Endothelial cell of umbilical vein (primary cell): ENCODE data around the gene GLRX. TPM values are rescaled to one million over a fixed set of nuclear protein-coding genes. Genes with fewer than 3 reads are reported as not detected.

Experiments
- BruUV-seq: library from RNA; stranded (reverse); fragments of 400-500 nt; replicated peaks from 2 replicates; lab custom pipeline; 2021; lab: Mats Ljungman, UMichigan
- CTCF ChIA-PET: fragments of 300-600, 350-600 bp; sonication (Branson Sonifier 250); formaldehyde crosslinking; loops from one replicate; lab custom pipeline; 2021; ENCODE audit warnings: antibody characterized with exemption, inconsistent platforms; lab: Charles Lee
- POLR2A ChIA-PET: fragments of 300-600, 350-600 bp; sonication (Branson Sonifier 250); formaldehyde crosslinking; loops from one replicate; lab custom pipeline; 2021; ENCODE audit warnings: antibody characterized with exemption, inconsistent platforms; lab: Charles Lee
- DNase-seq: peaks from one replicate; pipeline ENCODE4 v3.0.0-alpha.2; 2011; ENCODE audit warnings: low read depth, low spot score
- FAIRE-seq: peaks from 2 replicates; lab custom pipeline; 2011; peaks lifted over from hg19 to GRCh38; lab: Jason Lieb, UNC
- H2AFZ ChIP-seq: 2 replicates; pipeline ENCODE4 v1.6.0; 2012; ENCODE audit warnings: low read depth, low read length, control low read depth, inconsistent platforms
- H3K27ac ChIP-seq: 2 replicates; pipeline ENCODE4 v1.5.1; 2011; ENCODE audit warnings: low read depth, mild to moderate bottlenecking, control low read depth, low read length, moderate library complexity; ENCODE audit not compliant: insufficient read depth
- H3K27me3 ChIP-seq, 2 experiments: 2 replicates each; pipeline versions ENCODE4 v1.6.0 to v1.6.1; 2011; ENCODE audit warnings: low read length in 2 of 2, mixed read lengths in 1 of 2; ENCODE audit not compliant: control insufficient read depth in 2 of 2, insufficient read depth in 2 of 2
- H3K36me3 ChIP-seq, 2 experiments: 2 replicates in 1 of 2; 3 replicates in 1 of 2; pipeline ENCODE4 v1.5.1; 2011; ENCODE audit warnings: low read length in 2 of 2, mild to moderate bottlenecking in 1 of 2, moderate library complexity in 1 of 2; ENCODE audit not compliant: control insufficient read depth in 2 of 2, insufficient read depth in 2 of 2; ENCODE audit errors: extremely low read depth in 1 of 2
- H3K4me1 ChIP-seq: 3 replicates; pipeline ENCODE4 v1.5.1; 2011; ENCODE audit warnings: mild to moderate bottlenecking, low read length; ENCODE audit not compliant: control insufficient read depth, insufficient read depth; ENCODE audit errors: extremely low read depth
- H3K4me2 ChIP-seq: 2 replicates; pipeline ENCODE4 v1.6.1; 2011; ENCODE audit warnings: low read length, control low read depth, mixed read lengths; ENCODE audit not compliant: insufficient read depth
- H3K4me3 ChIP-seq, 3 experiments: fragments of 200-600 bp in 1 of 3; sonication (generic), shearing (Covaris generic) in 1 of 3; replicated peaks in 1 of 3; 2 replicates each; pipeline ENCODE4 v1.5.1; 2011 to 2016; ENCODE audit warnings: control low read depth in 3 of 3, low read length in 3 of 3, mild to moderate bottlenecking in 2 of 3, inconsistent platforms in 1 of 3, low read depth in 1 of 3, moderate library complexity in 1 of 3; ENCODE audit not compliant: insufficient read depth in 1 of 3
- H3K79me2 ChIP-seq: 2 replicates; pipeline ENCODE4 v1.6.0; 2012; ENCODE audit warnings: low read length, inconsistent platforms; ENCODE audit not compliant: control insufficient read depth, insufficient read depth
- H3K9ac ChIP-seq: replicated peaks from 2 replicates; pipeline ENCODE3; 2011; ENCODE audit warnings: low read length, control low read depth; ENCODE audit not compliant: insufficient read depth; ENCODE audit errors: extremely low read depth
- H3K9me1 ChIP-seq: replicated peaks from 3 replicates; pipeline ENCODE4 v1.6.0; 2011; ENCODE audit warnings: mild to moderate bottlenecking, low read length; ENCODE audit not compliant: control insufficient read depth, insufficient read depth; ENCODE audit errors: extremely low read depth
- H3K9me3 ChIP-seq: replicated peaks from 2 replicates; pipeline ENCODE4 v1.5.1; 2012; ENCODE audit warnings: low read length, inconsistent platforms; ENCODE audit not compliant: control insufficient read depth, insufficient read depth
- H4K20me1 ChIP-seq: replicated peaks from 2 replicates; pipeline ENCODE3; 2011; ENCODE audit warnings: mild to moderate bottlenecking, low read length; ENCODE audit not compliant: control insufficient read depth, insufficient read depth; ENCODE audit errors: extremely low read depth
- EZH2 ChIP-seq: IDR thresholded peaks from 2 replicates; pipeline ENCODE4 v1.6.1; 2012; ENCODE audit warnings: borderline replicate concordance, low read depth, mild to moderate bottlenecking, moderate library complexity, low read length, inconsistent platforms; ENCODE audit not compliant: severe bottlenecking
- FOS ChIP-seq: IDR thresholded peaks from 2 replicates; pipeline ENCODE4 v1.6.1; 2011; ENCODE audit warnings: mild to moderate bottlenecking, low read length, moderate library complexity, borderline replicate concordance; ENCODE audit not compliant: insufficient read depth
- GATA2 ChIP-seq: IDR thresholded peaks from 2 replicates; pipeline ENCODE4 v1.7.0; 2011; ENCODE audit warnings: low read depth, mild to moderate bottlenecking, moderate library complexity, mixed read lengths, low read length; ENCODE audit not compliant: insufficient read length, insufficient read depth
- JUN ChIP-seq: IDR thresholded peaks from 2 replicates; pipeline ENCODE4 v1.6.1; 2011; ENCODE audit warnings: borderline replicate concordance, low read depth; ENCODE audit not compliant: insufficient read length, insufficient read depth
- MYC ChIP-seq: IDR thresholded peaks from one replicate; pipeline ENCODE4 v1.6.1; 2011; ENCODE audit warnings: mild to moderate bottlenecking, low read depth, low read length
- POLR2A ChIP-seq: IDR thresholded peaks from 2 replicates; pipeline ENCODE4 v1.6.1; 2012; ENCODE audit warnings: low read depth, mild to moderate bottlenecking, control low read depth, low read length
- POLR2AphosphoS5 ChIP-seq: IDR thresholded peaks from 2 replicates; pipeline ENCODE4 v1.6.1; 2012; ENCODE audit warnings: low read depth, mild to moderate bottlenecking, control low read depth, low read length, moderate library complexity; ENCODE audit not compliant: insufficient read depth
- dilution Hi-C: fragments of 300-500 bp; cut with MboI; formaldehyde crosslinking; loops from one replicate; pipeline ENCODE4 v1.15.0; 2019; ENCODE audit warnings: low sequenced_read_pairs; ENCODE audit not compliant: extremely low pct_ligation_motif_present
- intact Hi-C: fragments of 100-400 bp; cut with micrococcal nuclease; formaldehyde crosslinking; loops from one replicate; pipeline ENCODE4 v1.10.0; 2022
- polyA plus RNA-seq, 4 experiments: library from polyadenylated mRNA; depleted of rRNA in 3 of 4; stranded (reverse) in 3 of 4; unstranded in 1 of 4; fragments of >200 nt; gene quantifications; 2 replicates each; pipeline versions ENCODE4 v1.2.1 to v1.2.3, GENCODE V29; 2011 to 2012; ENCODE audit warnings: missing spikeins in 1 of 4
- total RNA-seq: library from RNA; stranded (reverse); gene quantifications from 2 replicates; pipeline ENCODE4 v1.2.3, GENCODE V29; 2021
- TF ChIP-seq, protein P1 (sequence below): IDR thresholded peaks from 2 replicates; pipeline ENCODE4 v1.6.1; 2011; ENCODE audit not compliant: insufficient read depth, insufficient read length
- TF ChIP-seq, protein P2 (sequence below), 2 donors: IDR thresholded peaks; 1 replicate in 1 of 2; 2 replicates in 1 of 2; pipeline ENCODE4 v1.5.1; 2011; ENCODE audit warnings: low read length in 2 of 2, mild to moderate bottlenecking in 2 of 2, moderate library complexity in 2 of 2, control low read depth in 1 of 2, inconsistent platforms in 1 of 2, low read depth in 1 of 2; ENCODE audit not compliant: insufficient read depth in 1 of 2; ENCODE audit errors: extremely low read depth in 1 of 2

The GLRX gene
- total and polyA plus RNA-seq, 2 donors (not counting 3 experiments of a cell fraction or from before 2014, with no cell fraction given) = 14.2 to 40.3 TPM

DNA sequence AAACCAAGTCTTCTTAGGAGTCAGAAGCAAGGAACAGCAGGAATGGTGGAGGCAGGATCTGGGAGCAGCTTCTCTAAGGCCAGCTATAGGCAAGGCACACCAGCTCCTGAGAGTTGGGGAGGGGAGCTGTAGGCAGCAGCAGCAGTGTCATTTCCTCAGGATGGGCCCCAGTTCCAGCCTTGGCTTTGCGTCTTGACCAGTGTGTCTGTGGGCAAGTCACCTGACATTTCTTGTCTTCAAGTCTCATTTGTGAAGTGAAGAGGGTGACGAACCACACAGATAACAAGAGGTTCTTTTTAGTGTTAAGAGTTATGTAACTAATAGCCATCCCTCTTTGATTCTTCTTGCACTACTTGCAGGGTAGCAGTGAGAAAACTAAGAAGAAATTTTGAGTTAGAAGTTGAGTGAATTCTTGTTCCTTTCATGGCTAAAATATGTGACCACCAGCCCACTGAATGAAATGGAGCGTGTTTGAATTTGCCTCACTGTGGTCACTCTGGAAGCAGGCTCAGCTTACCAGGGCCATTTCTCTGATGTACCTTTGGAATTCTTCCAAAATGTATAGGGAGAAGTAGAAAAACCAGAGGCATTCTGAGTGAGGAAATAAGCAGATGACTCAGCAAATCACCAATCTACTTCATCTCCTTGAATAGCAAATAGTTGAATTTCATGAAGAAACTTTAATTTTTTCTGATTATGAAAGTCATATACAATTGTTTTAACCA is 49.0 kb downstream of the GLRX start:
- H3K79me2 ChIP-seq = no peaks in the 10 kb centered on the region
- TF ChIP-seq, protein P1, sequence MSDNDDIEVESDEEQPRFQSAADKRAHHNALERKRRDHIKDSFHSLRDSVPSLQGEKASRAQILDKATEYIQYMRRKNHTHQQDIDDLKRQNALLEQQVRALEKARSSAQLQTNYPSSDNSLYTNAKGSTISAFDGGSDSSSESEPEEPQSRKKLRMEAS = no peak
- no peak for TF ChIP-seq POLR2AphosphoS5
- TF ChIP-seq, protein P2, sequence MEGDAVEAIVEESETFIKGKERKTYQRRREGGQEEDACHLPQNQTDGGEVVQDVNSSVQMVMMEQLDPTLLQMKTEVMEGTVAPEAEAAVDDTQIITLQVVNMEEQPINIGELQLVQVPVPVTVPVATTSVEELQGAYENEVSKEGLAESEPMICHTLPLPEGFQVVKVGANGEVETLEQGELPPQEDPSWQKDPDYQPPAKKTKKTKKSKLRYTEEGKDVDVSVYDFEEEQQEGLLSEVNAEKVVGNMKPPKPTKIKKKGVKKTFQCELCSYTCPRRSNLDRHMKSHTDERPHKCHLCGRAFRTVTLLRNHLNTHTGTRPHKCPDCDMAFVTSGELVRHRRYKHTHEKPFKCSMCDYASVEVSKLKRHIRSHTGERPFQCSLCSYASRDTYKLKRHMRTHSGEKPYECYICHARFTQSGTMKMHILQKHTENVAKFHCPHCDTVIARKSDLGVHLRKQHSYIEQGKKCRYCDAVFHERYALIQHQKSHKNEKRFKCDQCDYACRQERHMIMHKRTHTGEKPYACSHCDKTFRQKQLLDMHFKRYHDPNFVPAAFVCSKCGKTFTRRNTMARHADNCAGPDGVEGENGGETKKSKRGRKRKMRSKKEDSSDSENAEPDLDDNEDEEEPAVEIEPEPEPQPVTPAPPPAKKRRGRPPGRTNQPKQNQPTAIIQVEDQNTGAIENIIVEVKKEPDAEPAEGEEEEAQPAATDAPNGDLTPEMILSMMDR (IDR thresholded peaks at IDR 0.05; ENCODE audit: extremely low read depth in 1 of 2, insufficient read depth in 1 of 2, low read depth in 1 of 2, low read length in 2 of 2) = no peak
- TF ChIP-seq EZH2 = no peak
- TF ChIP-seq GATA2 = no peak
- TF ChIP-seq FOS = no peak
- TF ChIP-seq JUN = no peak
- no peak for TF ChIP-seq MYC
- no peak for TF ChIP-seq POLR2A
- peaks cover 20% of the 10 kb centered on the region for H3K4me1 ChIP-seq
- CTCF ChIA-PET = interaction anchor here (0.9 to 2.9 kb wide), 2 partner anchors 42 to 109 kb away, joined by 3 to 11 read pairs; partner anchors contain the start of gene RHOBTB3
- dilution Hi-C loops (no loop called here), intact Hi-C loops (loop anchor here (2.0 kb wide), 2 partner anchors 35 to 109 kb away; no protein-coding TSS in a partner anchor)
- H3K9me1 ChIP-seq = no peaks in the 10 kb centered on the region
- peak; percentile 52 for FAIRE-seq
- DNase-seq = peak; percentile 33
- no peaks in the 10 kb centered on the region for H3K27me3 ChIP-seq
- H3K4me2 ChIP-seq = no peak overlapping the region
- no peak overlapping the region for H3K4me3 ChIP-seq
- no TSS peak for BruUV-seq
- POLR2A ChIA-PET = no interaction called here
- H4K20me1 ChIP-seq = no peaks in the 10 kb centered on the region
- no peak overlapping the region for H3K27ac ChIP-seq
- no peaks in the 10 kb centered on the region for H3K9me3 ChIP-seq
- H3K36me3 ChIP-seq = peaks cover 0 to 7% of the 10 kb centered on the region in 2 experiments
- no peak overlapping the region for H3K9ac ChIP-seq
- H2AFZ ChIP-seq = no peak overlapping the region
